Heart left ventricle (tissue), 16 donors: ENCODE measurements around the gene MKNK1. TPM values are rescaled to one million over a fixed set of nuclear protein-coding genes. Genes with fewer than 3 reads are reported as not detected.

Experiments
- ATAC-seq, 4 donors: fragments of 200-7000 bp; cut with Tn5 transposase; one replicate each; pipeline ENCODE4 v1.9.1; 2020 to 2022; ENCODE audit warnings: moderate library complexity in 4 of 4, mild to moderate bottlenecking in 3 of 4, moderate number of reproducible peaks in 1 of 4
- DNase-seq, 5 donors: peaks; one replicate each; pipeline ENCODE4 v3.0.0-alpha.2; 2020
- H3K27ac ChIP-seq, 12 donors: fragments of 200-600 bp; sonication (generic) in 4 of 12; one replicate each; pipeline versions ENCODE4 v1.5.0 to v1.8.0; 2016 to 2022; ENCODE audit warnings: mild to moderate bottlenecking in 2 of 12
- H3K27me3 ChIP-seq, 9 donors: fragments of 200-600 bp; sonication (generic) in 2 of 9; one replicate each; pipeline versions ENCODE4 v1.5.1 to v1.8.0; 2016 to 2022; ENCODE audit warnings: mild to moderate bottlenecking in 3 of 9
- H3K36me3 ChIP-seq, 9 donors: fragments of 200-600 bp; sonication (generic) in 2 of 9; one replicate each; pipeline versions ENCODE4 v1.5.0 to v1.8.0; 2018 to 2022; ENCODE audit warnings: mild to moderate bottlenecking in 2 of 9
- H3K4me1 ChIP-seq, 12 donors: fragments of 200-600 bp; sonication (generic) in 4 of 12; one replicate each; pipeline versions ENCODE4 v1.5.0 to v1.8.0; 2016 to 2022; ENCODE audit warnings: mild to moderate bottlenecking in 3 of 12
- H3K4me3 ChIP-seq, 12 donors: fragments of 200-600 bp; sonication (generic) in 4 of 12; one replicate each; pipeline versions ENCODE4 v1.5.0 to v1.8.0; 2017 to 2022; ENCODE audit warnings: mild to moderate bottlenecking in 9 of 12, moderate library complexity in 4 of 12
- H3K9me3 ChIP-seq, 12 donors: fragments of 200-600 bp; sonication (generic) in 4 of 12; one replicate each; pipeline versions ENCODE4 v1.5.0 to v1.8.0; 2016 to 2022; ENCODE audit warnings: mild to moderate bottlenecking in 1 of 12
- POLR2A ChIP-seq, 2 donors: fragments of 450-650 bp; IDR thresholded peaks; one replicate each; pipeline ENCODE4 v1.6.1; 2017; ENCODE audit warnings: antibody characterized with exemption in 2 of 2, mild to moderate bottlenecking in 2 of 2, moderate library complexity in 2 of 2
- WGBS, 4 donors: extraction: QIAGEN DNeasy Blood & Tissue Kit in 2 of 4; methylation state at CpG; one replicate each; pipeline versions ENCODE4 v1.1.5 to v1.1.7; 2013 to 2018; 5-methylcytosine and 5-hydroxymethylcytosine counted together
- intact Hi-C, 10 donors: fragments of 100-400 bp; cut with DNase I; formaldehyde crosslinking; loops; one replicate each; pipeline versions ENCODE4 v1.11.1 to v1.14.2; 2022
- polyA plus RNA-seq, 2 donors: library from polyadenylated mRNA; stranded (reverse); fragments of 200-250 nt; gene quantifications; one replicate each; pipeline ENCODE4 v1.2.3, GENCODE V29; 2013
- total RNA-seq, 9 donors: library from RNA; depleted of rRNA in 2 of 9; stranded (reverse); fragments of >200 nt in 2 of 9; fragmentation: NEBNext Ultra II Directional in 3 of 9; extraction: Animal tissue kit (Norgen Biotek cat#: 25700) in 3 of 9; gene quantifications; one replicate each; pipeline versions ENCODE4 v1.1.0 to v1.2.4, GENCODE V29; 2016 to 2023
- TF ChIP-seq, protein P1 (sequence below), 12 donors: fragments of 200-600 bp; sonication (generic) in 4 of 12; IDR thresholded peaks; one replicate each; pipeline versions ENCODE4 v1.5.0 to v1.8.0; 2018 to 2022; ENCODE audit warnings: antibody characterized with exemption in 12 of 12, mild to moderate bottlenecking in 5 of 12
- donor health status: ischemic (EF 13 %, LVEDD 7.1; RV severe dilation, severe dysfunction).
- donor health status: healthy with polysubstance abuse.
- donor health status: DM: no; HTN: yes; CAD: no.
- donor health status: DM: no; HTN: no; CAD: no.
- donor health status: ischemic (EF 25% LVEDD 6.9; RV normal size, moderate dysfunction).
- donor health status: ischemic (EF 25% LVEDD 5.7; RV mildly dilated, moderate dysfunction).
- donor health status: healthy.
- donor health status: DM: yes; HTN: yes; CAD: no.
- donor health status: ischemic (EF 35%, LVEDD 5.7; RV mildly dilated, moderate dysfunction).
- donor health status: nonischemic (EF 11% LVEDD 7.7; RV severe dilation, severe dysfunction).
- donor health status: DM: yes; HTN: yes; CAD: no.
- donor health status: PGD.
- donor health status: ischemic (EF 29% LVEDD 5.4; RV normal size, mild dysfunction).
- donor health status: nonischemic (EF 23%, LVEDD 6.1; RV moderate dilation, normal function).

Gene MKNK1
- total and polyA plus RNA-seq, 11 donors: 23.1 to 77.6 (median 35.3) TPM

DNA sequence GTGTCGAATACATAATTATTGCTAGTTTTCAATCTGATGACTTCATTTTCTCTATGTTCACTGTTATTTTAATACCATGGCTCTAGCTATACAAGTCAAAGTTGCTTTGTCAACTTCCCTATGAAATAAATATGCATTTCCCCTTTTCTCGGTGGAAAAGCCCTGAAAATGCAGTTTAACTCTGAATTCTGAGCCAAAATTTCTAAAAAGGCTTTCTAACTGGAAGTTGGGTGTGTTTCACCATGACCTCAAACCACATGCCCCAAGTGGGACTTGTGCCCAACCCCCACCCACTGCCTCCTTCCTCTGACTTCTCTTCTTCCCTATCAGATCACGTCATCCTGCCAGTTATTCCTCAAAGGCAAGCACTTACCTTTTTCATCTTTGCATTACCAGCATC, 8.9 kb downstream of the MKNK1 start:
- no peak overlapping the region for H3K4me3 ChIP-seq
- TF ChIP-seq, protein P1, sequence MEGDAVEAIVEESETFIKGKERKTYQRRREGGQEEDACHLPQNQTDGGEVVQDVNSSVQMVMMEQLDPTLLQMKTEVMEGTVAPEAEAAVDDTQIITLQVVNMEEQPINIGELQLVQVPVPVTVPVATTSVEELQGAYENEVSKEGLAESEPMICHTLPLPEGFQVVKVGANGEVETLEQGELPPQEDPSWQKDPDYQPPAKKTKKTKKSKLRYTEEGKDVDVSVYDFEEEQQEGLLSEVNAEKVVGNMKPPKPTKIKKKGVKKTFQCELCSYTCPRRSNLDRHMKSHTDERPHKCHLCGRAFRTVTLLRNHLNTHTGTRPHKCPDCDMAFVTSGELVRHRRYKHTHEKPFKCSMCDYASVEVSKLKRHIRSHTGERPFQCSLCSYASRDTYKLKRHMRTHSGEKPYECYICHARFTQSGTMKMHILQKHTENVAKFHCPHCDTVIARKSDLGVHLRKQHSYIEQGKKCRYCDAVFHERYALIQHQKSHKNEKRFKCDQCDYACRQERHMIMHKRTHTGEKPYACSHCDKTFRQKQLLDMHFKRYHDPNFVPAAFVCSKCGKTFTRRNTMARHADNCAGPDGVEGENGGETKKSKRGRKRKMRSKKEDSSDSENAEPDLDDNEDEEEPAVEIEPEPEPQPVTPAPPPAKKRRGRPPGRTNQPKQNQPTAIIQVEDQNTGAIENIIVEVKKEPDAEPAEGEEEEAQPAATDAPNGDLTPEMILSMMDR (IDR thresholded peaks at IDR 0.05): no peak
- no peak for TF ChIP-seq POLR2A (IDR thresholded peaks at IDR 0.05)
- peaks cover 0 to 74% (median 19%) of the 10 kb centered on the region in 12 donors for H3K4me1 ChIP-seq
- no peaks in the 10 kb centered on the region for H3K9me3 ChIP-seq
- ATAC-seq (peak; percentile 58 to 77 (median 67)), DNase-seq (peak; percentile 65 to 84 (median 74))
- H3K27me3 ChIP-seq: no peaks in the 10 kb centered on the region
- peaks cover 2 to 51% (median 41%) of the 10 kb centered on the region in 9 donors for H3K36me3 ChIP-seq
- WGBS, 4 donors: 58 to 68% (median 64%) methylated on average over 3 of the region's 3 CpGs
- H3K27ac ChIP-seq: peak overlapping the region in 8 of 12 donors; percentile 15 to 88 (median 58)
- intact Hi-C loops: no loop called here

DNA sequence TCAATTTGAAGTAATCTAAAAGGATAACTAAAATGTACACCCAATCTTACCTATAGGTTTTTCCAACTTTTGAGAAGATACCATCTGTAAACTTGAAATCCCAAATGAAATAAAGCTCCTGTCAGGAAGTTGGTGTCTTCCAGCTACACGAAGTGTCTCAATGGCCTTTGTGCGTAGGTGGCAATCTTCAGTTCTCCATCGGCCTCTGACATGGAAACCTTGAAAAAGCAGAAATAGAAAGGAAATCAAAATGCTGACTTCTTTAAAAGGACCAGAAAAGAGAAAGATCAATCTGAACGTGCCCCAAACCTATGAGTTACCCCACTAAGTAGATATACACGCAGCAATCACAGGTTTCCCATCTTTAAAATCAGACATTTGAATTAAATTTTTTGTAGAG, 10.0 kb downstream of the MKNK1 start:
- ATAC-seq (peak in 2 of 4 donors; percentile 33 to 52), DNase-seq (no peak)
- H3K27ac ChIP-seq: peak overlapping the region in 7 of 12 donors; percentile 39 to 88 (median 69)
- intact Hi-C loops: no loop called here
- 89 to 92% (median 90%) methylated on average over 5 of the region's 5 CpGs for WGBS, 4 donors
- no peak overlapping the region for H3K4me3 ChIP-seq
- H3K36me3 ChIP-seq: peaks cover 2 to 61% (median 51%) of the 10 kb centered on the region in 9 donors
- H3K9me3 ChIP-seq: no peaks in the 10 kb centered on the region
- peaks cover 0 to 66% (median 11%) of the 10 kb centered on the region in 12 donors for H3K4me1 ChIP-seq
- H3K27me3 ChIP-seq: no peaks in the 10 kb centered on the region
- TF ChIP-seq, protein P1 (IDR thresholded peaks at IDR 0.05): no peak
- TF ChIP-seq POLR2A (IDR thresholded peaks at IDR 0.05): no peak

DNA sequence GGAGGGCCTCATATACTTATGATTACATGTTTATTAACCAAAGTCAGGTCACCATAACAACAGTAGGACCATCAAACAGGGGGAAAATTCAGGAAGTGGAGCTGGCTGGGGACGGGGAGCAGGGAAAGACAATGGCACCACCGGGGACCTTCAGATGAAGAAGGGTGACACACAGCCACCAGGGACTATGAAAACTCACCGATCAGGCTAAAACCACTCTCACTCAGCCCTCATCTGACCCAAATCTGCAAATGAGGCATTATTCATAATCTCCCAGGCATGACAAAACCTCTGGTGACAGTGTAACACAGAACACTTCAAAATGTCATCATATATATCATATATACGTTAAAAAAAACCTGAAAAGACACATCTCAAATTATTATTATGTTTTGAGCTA, 11.2 kb downstream of the MKNK1 start:
- H3K36me3 ChIP-seq: peaks cover 2 to 65% (median 57%) of the 10 kb centered on the region in 9 donors
- no peaks in the 10 kb centered on the region for H3K9me3 ChIP-seq
- H3K27ac ChIP-seq: peak overlapping the region in 2 of 12 donors; percentile 74 to 88
- H3K4me3 ChIP-seq: no peak overlapping the region
- intact Hi-C loops: no loop called here
- 86 to 95% (median 91%) methylated on average over 4 of the region's 4 CpGs for WGBS, 4 donors
- no peak for DNase-seq
- peaks cover 0 to 55% (median 9%) of the 10 kb centered on the region in 12 donors for H3K4me1 ChIP-seq
- no peak for ATAC-seq
- no peak for TF ChIP-seq POLR2A (IDR thresholded peaks at IDR 0.05)
- TF ChIP-seq, protein P1 (IDR thresholded peaks at IDR 0.05): no peak
- H3K27me3 ChIP-seq: no peaks in the 10 kb centered on the region

DNA sequence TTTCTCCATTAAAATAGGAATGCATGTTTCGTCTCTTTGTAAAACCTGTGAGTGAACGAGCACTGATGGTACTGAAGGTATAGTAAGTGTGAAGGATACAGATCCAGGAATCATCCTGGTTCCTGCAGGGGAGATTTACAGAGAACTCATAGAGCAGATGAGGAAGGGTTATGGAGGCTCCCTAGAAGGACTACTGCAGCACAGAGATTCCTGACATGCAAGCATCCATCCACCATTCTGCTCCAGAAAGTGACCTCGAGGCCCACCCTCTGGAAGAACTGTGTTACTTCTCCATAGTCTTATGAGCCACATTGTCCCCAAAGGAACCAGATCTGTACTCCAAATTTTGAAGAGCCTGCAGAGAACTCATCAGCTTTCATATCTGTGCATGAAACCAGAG, 14.5 kb downstream of the MKNK1 start:
- Histone ChIP-seq H3K27me3 (no peaks in the 10 kb centered on the region), H3K9me3 (no peaks in the 10 kb centered on the region), H3K27ac (peak overlapping the region in 1 of 12 donors; percentile 58), H3K4me1 (peaks cover 0 to 53% (median 0%) of the 10 kb centered on the region in 12 donors), H3K4me3 (no peak overlapping the region), H3K36me3 (peaks cover 2 to 94% (median 85%) of the 10 kb centered on the region in 9 donors)
- DNase-seq: no peak
- 88 to 96% (median 91%) methylated on average over 3 of the region's 3 CpGs for WGBS, 4 donors
- no peak for ATAC-seq
- intact Hi-C loops: no loop called here
- TF ChIP-seq, protein P1 (IDR thresholded peaks at IDR 0.05): no peak
- TF ChIP-seq POLR2A (IDR thresholded peaks at IDR 0.05): no peak
